ENCODE data around the gene ATRAID. TPM values are rescaled to one million over a fixed set of nuclear protein-coding genes. Genes with fewer than 3 reads are reported as not detected.
A peak's percentile ranks its signal among the peaks of the same experiment; 100 is the strongest.
"Not testable (repeated sequence)": the region's sequence is repeated elsewhere in the genome, so short reads cannot be mapped to it uniquely, and the experiment has no call there.

ATRAID gene
- total RNA-seq, 2 donors from 2014 or later: 59.7 to 76.8 TPM

GRCh38 chr2:27182346-27182745 lies 29.5 kb upstream of the ATRAID start:
- Mint-ChIP-seq H3K27ac (no peak overlapping the region), H3K27me3 (peaks cover 66% of the 10 kb centered on the region), H3K4me3 (no peak overlapping the region), H3K4me1 (peaks cover 2% of the 10 kb centered on the region), H3K36me3 (ENCODE audit: low read depth) (no peaks in the 10 kb centered on the region)
- DNase-seq (no peak), ATAC-seq (no peak)
- no peaks in the 10 kb centered on the region for H3K9me3 ChIP-seq (ENCODE audit: control insufficient read depth, low read length, poor library complexity, severe bottlenecking)

- H3K4me3 Mint-ChIP-seq: no peak overlapping the region
- H3K4me1 Mint-ChIP-seq: no peaks in the 10 kb centered on the region
- ATAC-seq: no peak
- no peaks in the 10 kb centered on the region for H3K9me3 ChIP-seq (ENCODE audit: control insufficient read depth, low read length, poor library complexity, severe bottlenecking)
- peaks cover 52% of the 10 kb centered on the region for H3K27me3 Mint-ChIP-seq
- H3K36me3 Mint-ChIP-seq (ENCODE audit: low read depth): no peaks in the 10 kb centered on the region
- H3K27ac Mint-ChIP-seq: no peak overlapping the region
- DNase-seq: no peak
Observed at GRCh38 chr2:27184115-27184514, 27.7 kb upstream of the ATRAID start.

GRCh38 chr2:27185331-27186026 lies 26.4 kb upstream of the ATRAID start:
- Mint-ChIP-seq H3K4me1 (no peaks in the 10 kb centered on the region), H3K36me3 (ENCODE audit: low read depth) (no peaks in the 10 kb centered on the region), H3K4me3 (no peak overlapping the region), H3K27ac (no peak overlapping the region), H3K27me3 (peaks cover 43% of the 10 kb centered on the region)
- H3K9me3 ChIP-seq (ENCODE audit: control insufficient read depth, low read length, poor library complexity, severe bottlenecking): no peaks in the 10 kb centered on the region
- DNase-seq: no peak
- no peak for ATAC-seq

- no peak for DNase-seq
- ATAC-seq: no peak
- H3K4me1 Mint-ChIP-seq: no peaks in the 10 kb centered on the region
- H3K27me3 Mint-ChIP-seq: peaks cover 30% of the 10 kb centered on the region
- H3K4me3 Mint-ChIP-seq: peak overlapping the region; percentile 15
- no peaks in the 10 kb centered on the region for H3K36me3 Mint-ChIP-seq (ENCODE audit: low read depth)
- no peak overlapping the region for H3K27ac Mint-ChIP-seq
- no peaks in the 10 kb centered on the region for H3K9me3 ChIP-seq (ENCODE audit: control insufficient read depth, low read length, poor library complexity, severe bottlenecking)
Observed at GRCh38 chr2:27186613-27187345, 25.1 kb upstream of the ATRAID start.

GRCh38 chr2:27189989-27190388 lies 21.9 kb upstream of the ATRAID start:
- H3K9me3 ChIP-seq (ENCODE audit: control insufficient read depth, low read length, poor library complexity, severe bottlenecking): no peaks in the 10 kb centered on the region
- ATAC-seq: no peak
- no peaks in the 10 kb centered on the region for H3K36me3 Mint-ChIP-seq (ENCODE audit: low read depth)
- H3K4me1 Mint-ChIP-seq: peaks cover 7% of the 10 kb centered on the region
- no peak overlapping the region for H3K4me3 Mint-ChIP-seq
- H3K27ac Mint-ChIP-seq: no peak overlapping the region
- DNase-seq: no peak
- H3K27me3 Mint-ChIP-seq: peaks cover 8% of the 10 kb centered on the region

GRCh38 chr2:27191070-27191829 lies 20.6 kb upstream of the ATRAID start:
- H3K4me1 Mint-ChIP-seq: peaks cover 7% of the 10 kb centered on the region
- no peaks in the 10 kb centered on the region for H3K36me3 Mint-ChIP-seq (ENCODE audit: low read depth)
- no peak overlapping the region for H3K4me3 Mint-ChIP-seq
- H3K9me3 ChIP-seq (ENCODE audit: control insufficient read depth, low read length, poor library complexity, severe bottlenecking): no peaks in the 10 kb centered on the region
- DNase-seq (peak in 1 of 3 donors; percentile 37), ATAC-seq (peak; percentile 84)
- no peak overlapping the region for H3K27ac Mint-ChIP-seq
- H3K27me3 Mint-ChIP-seq: peaks cover 8% of the 10 kb centered on the region

GRCh38 chr2:27194538-27195354 lies 17.1 kb upstream of the ATRAID start:
- H3K36me3 Mint-ChIP-seq (ENCODE audit: low read depth): peaks cover 3% of the 10 kb centered on the region
- DNase-seq: no peak
- H3K27ac Mint-ChIP-seq: peak overlapping the region; percentile 29

GRCh38 chr2:27195799-27196198 lies 16.0 kb upstream of the ATRAID start:
- ATAC-seq; H3K9me3 ChIP-seq (ENCODE audit: control insufficient read depth, low read length, poor library complexity, severe bottlenecking); H3K4me3 Mint-ChIP-seq; H3K36me3 Mint-ChIP-seq (ENCODE audit: low read depth); H3K27me3 Mint-ChIP-seq; DNase-seq; H3K27ac Mint-ChIP-seq: not testable (repeated sequence)
- H3K4me1 Mint-ChIP-seq: peaks cover 12% of the 10 kb centered on the region

More at GRCh38 chr2:27194538-27195354, 17.1 kb upstream of the ATRAID start:
- H3K9me3 ChIP-seq (ENCODE audit: control insufficient read depth, low read length, poor library complexity, severe bottlenecking): no peaks in the 10 kb centered on the region
- Mint-ChIP-seq H3K4me3 (no peak overlapping the region), H3K27me3 (no peaks in the 10 kb centered on the region), H3K4me1 (peaks cover 12% of the 10 kb centered on the region)
- ATAC-seq: no peak

GRCh38 chr2:27198068-27198467 lies 13.8 kb upstream of the ATRAID start:
- H3K9me3 ChIP-seq (ENCODE audit: control insufficient read depth, low read length, poor library complexity, severe bottlenecking); H3K36me3 Mint-ChIP-seq (ENCODE audit: low read depth); H3K27me3 Mint-ChIP-seq; H3K27ac Mint-ChIP-seq; ATAC-seq; H3K4me3 Mint-ChIP-seq; H3K4me1 Mint-ChIP-seq; DNase-seq: not testable (repeated sequence)

GRCh38 chr2:27198627-27199026 lies 13.2 kb upstream of the ATRAID start:
- Mint-ChIP-seq H3K4me3 (peak overlapping the region; percentile 51), H3K4me1 (peaks cover 7% of the 10 kb centered on the region), H3K27ac (no peak overlapping the region), H3K36me3 (ENCODE audit: low read depth) (peaks cover 7% of the 10 kb centered on the region), H3K27me3 (no peaks in the 10 kb centered on the region)
- DNase-seq (no peak), ATAC-seq (no peak)
- no peaks in the 10 kb centered on the region for H3K9me3 ChIP-seq (ENCODE audit: control insufficient read depth, low read length, poor library complexity, severe bottlenecking)

GRCh38 chr2:27199241-27199640 lies 12.6 kb upstream of the ATRAID start:
- no peak for ATAC-seq
- H3K36me3 Mint-ChIP-seq (ENCODE audit: low read depth): peaks cover 7% of the 10 kb centered on the region
- H3K27me3 Mint-ChIP-seq: no peaks in the 10 kb centered on the region
- no peaks in the 10 kb centered on the region for H3K9me3 ChIP-seq (ENCODE audit: control insufficient read depth, low read length, poor library complexity, severe bottlenecking)
- H3K4me1 Mint-ChIP-seq: peaks cover 9% of the 10 kb centered on the region
- H3K27ac Mint-ChIP-seq: peak overlapping the region; percentile 80
- DNase-seq: no peak
- peak overlapping the region; percentile 51 for H3K4me3 Mint-ChIP-seq

- ATAC-seq (no peak), DNase-seq (no peak)
- Mint-ChIP-seq H3K4me3 (no peak overlapping the region), H3K4me1 (peaks cover 26% of the 10 kb centered on the region), H3K27me3 (no peaks in the 10 kb centered on the region), H3K27ac (peak overlapping the region; percentile 53), H3K36me3 (ENCODE audit: low read depth) (peaks cover 14% of the 10 kb centered on the region)
- no peaks in the 10 kb centered on the region for H3K9me3 ChIP-seq (ENCODE audit: control insufficient read depth, low read length, poor library complexity, severe bottlenecking)
Observed at GRCh38 chr2:27201675-27202074, 10.2 kb upstream of the ATRAID start.

GRCh38 chr2:27202854-27203253 lies 9.0 kb upstream of the ATRAID start:
- H3K9me3 ChIP-seq (ENCODE audit: control insufficient read depth, low read length, poor library complexity, severe bottlenecking): no peaks in the 10 kb centered on the region
- Mint-ChIP-seq H3K4me3 (no peak overlapping the region), H3K36me3 (ENCODE audit: low read depth) (peaks cover 19% of the 10 kb centered on the region), H3K27ac (no peak overlapping the region), H3K4me1 (peaks cover 33% of the 10 kb centered on the region), H3K27me3 (no peaks in the 10 kb centered on the region)
- DNase-seq (no peak), ATAC-seq (no peak)
